Testis (tissue), 3 donors: ENCODE data around the gene PTCH2. TPM values are rescaled to one million over a fixed set of nuclear protein-coding genes. Genes with fewer than 3 reads are reported as not detected.

Experiments
- DNase-seq: peaks from one replicate; pipeline ENCODE4 v3.0.0-alpha.2; 2019
- H3K27ac ChIP-seq, 2 donors: fragments of 200-600 bp; sonication (generic); one replicate each; pipeline ENCODE4 v1.5.1; 2019
- H3K27me3 ChIP-seq: fragments of 200-600 bp; sonication (generic); one replicate; pipeline ENCODE4 v1.5.1; 2019
- H3K36me3 ChIP-seq: fragments of 200-600 bp; sonication (generic); one replicate; pipeline ENCODE4 v1.5.1; 2017; ENCODE audit warnings: low read depth; ENCODE audit errors: missing control alignments
- H3K4me1 ChIP-seq: fragments of 200-600 bp; sonication (generic); one replicate; pipeline ENCODE4 v1.5.1; 2019
- H3K4me3 ChIP-seq, 2 donors: fragments of 200-600 bp; sonication (generic); one replicate each; pipeline ENCODE4 v1.5.1; 2017 to 2019
- H3K9me3 ChIP-seq: fragments of 200-600 bp; sonication (generic); one replicate; pipeline ENCODE4 v1.5.1; 2017
- CTCF ChIP-seq, 3 experiments: fragments of 450-650 bp in 2 of 3; fragments of 200-600 bp in 1 of 3; sonication (generic) in 1 of 3; IDR thresholded peaks; one replicate each; pipeline ENCODE4 v1.5.1; 2016 to 2019; ENCODE audit warnings: antibody characterized with exemption in 3 of 3, mild to moderate bottlenecking in 2 of 3, moderate library complexity in 1 of 3
- POLR2A ChIP-seq: fragments of 450-650 bp; IDR thresholded peaks from one replicate; pipeline ENCODE4 v1.6.1; 2017; ENCODE audit warnings: antibody characterized with exemption, mild to moderate bottlenecking, moderate library complexity
- whole genome bisulfite sequencing, 2 donors: methylation state at CpG; one replicate each; pipeline ENCODE4 v1.1.5; 2018; 5-methylcytosine and 5-hydroxymethylcytosine counted together
- intact Hi-C: fragments of 100-400 bp; cut with DNase I; formaldehyde crosslinking; loops from one replicate; pipeline ENCODE4 v1.15.1; 2023; ENCODE audit warnings: low total_unique reads
- polyA plus RNA-seq: library from polyadenylated mRNA; stranded (reverse); fragments of 350-450 nt; fragmentation: Illumina TruSeq; extraction: RNeasy Lipid Tissue Mini Kit (QIAGEN cat#74804); gene quantifications from one replicate; pipeline ENCODE4 v1.2.3, GENCODE V29; 2014; ENCODE audit warnings: low read depth, low replicate concordance; ENCODE audit not compliant: insufficient read depth
- total RNA-seq, 2 donors: library from RNA; depleted of rRNA; stranded (reverse); fragments of >200 nt; gene quantifications; one replicate each; pipeline ENCODE4 v1.2.3, GENCODE V29; 2016

The PTCH2 gene
- total and polyA plus RNA-seq, 3 donors from 2014 or later: 15.2 to 47.8 (median 36.8) TPM

- TF ChIP-seq CTCF (IDR thresholded peaks at IDR 0.05): no peak
- H3K4me1 ChIP-seq: peaks cover 39% of the 10 kb centered on the region
- H3K4me3 ChIP-seq: no peak overlapping the region
- WGBS, 2 donors: 89 to 99% methylated on average over 13 of the region's 13 CpGs
- no peak for DNase-seq
- H3K27ac ChIP-seq: no peak overlapping the region
- H3K36me3 ChIP-seq: no peaks in the 10 kb centered on the region
- H3K9me3 ChIP-seq: no peaks in the 10 kb centered on the region
- intact Hi-C loops: no loop called here
- H3K27me3 ChIP-seq: no peaks in the 10 kb centered on the region
These were observed 39.5 kb downstream of the PTCH2 start for GRCh38 chr1:44803312-44804095.

GRCh38 chr1:44803062-44803311, 40.1 kb downstream of the PTCH2 start:
- no peaks in the 10 kb centered on the region for H3K9me3 ChIP-seq
- peaks cover 34% of the 10 kb centered on the region for H3K4me1 ChIP-seq
- intact Hi-C loops: no loop called here
- H3K4me3 ChIP-seq: no peak overlapping the region
- no peak for DNase-seq
- no peaks in the 10 kb centered on the region for H3K36me3 ChIP-seq
- TF ChIP-seq CTCF (IDR thresholded peaks at IDR 0.05) (no peak), POLR2A (no peak)
- no peaks in the 10 kb centered on the region for H3K27me3 ChIP-seq
- 83 to 90% methylated on average over 9 of the region's 9 CpGs for WGBS, 2 donors
- no peak overlapping the region for H3K27ac ChIP-seq

- intact Hi-C loops: no loop called here
- no peak for DNase-seq
- no peaks in the 10 kb centered on the region for H3K9me3 ChIP-seq
- no peak overlapping the region for H3K4me3 ChIP-seq
- no peaks in the 10 kb centered on the region for H3K36me3 ChIP-seq
- no peaks in the 10 kb centered on the region for H3K27me3 ChIP-seq
- TF ChIP-seq CTCF (IDR thresholded peaks at IDR 0.05) (no peak), POLR2A (no peak)
- H3K27ac ChIP-seq: no peak overlapping the region
- H3K4me1 ChIP-seq: peaks cover 29% of the 10 kb centered on the region
- WGBS, 2 donors: 84 to 85% methylated on average over 11 to 13 of the region's 13 CpGs
These were observed 40.6 kb downstream of the PTCH2 start for GRCh38 chr1:44802306-44803061.

GRCh38 chr1:44801491-44802305, 41.4 kb downstream of the PTCH2 start:
- WGBS, 2 donors: 66 to 68% methylated on average over 13 of the region's 13 CpGs
- DNase-seq: no peak
- TF ChIP-seq CTCF (IDR thresholded peaks at IDR 0.05) (no peak), POLR2A (no peak)
- Histone ChIP-seq H3K4me3 (peak overlapping the region in 1 of 2 donors; percentile 1), H3K27me3 (no peaks in the 10 kb centered on the region), H3K4me1 (peaks cover 21% of the 10 kb centered on the region), H3K36me3 (no peaks in the 10 kb centered on the region), H3K27ac (no peak overlapping the region), H3K9me3 (no peaks in the 10 kb centered on the region)
- intact Hi-C loops: no loop called here
